HG02623 (cell line): ENCODE data around the gene SLITRK6.
"Not testable (repeated sequence)": the region's sequence is repeated elsewhere in the genome, so short reads cannot be mapped to it uniquely, and the experiment has no call there.

Experiments
- ATAC-seq: cut with Tn5 transposase; IDR thresholded peaks from one replicate; pipeline ENCODE4 v1.9.1; 2021; ENCODE audit warnings: moderate library complexity; ENCODE audit not compliant: unreplicated experiment

SLITRK6 gene, protein sequence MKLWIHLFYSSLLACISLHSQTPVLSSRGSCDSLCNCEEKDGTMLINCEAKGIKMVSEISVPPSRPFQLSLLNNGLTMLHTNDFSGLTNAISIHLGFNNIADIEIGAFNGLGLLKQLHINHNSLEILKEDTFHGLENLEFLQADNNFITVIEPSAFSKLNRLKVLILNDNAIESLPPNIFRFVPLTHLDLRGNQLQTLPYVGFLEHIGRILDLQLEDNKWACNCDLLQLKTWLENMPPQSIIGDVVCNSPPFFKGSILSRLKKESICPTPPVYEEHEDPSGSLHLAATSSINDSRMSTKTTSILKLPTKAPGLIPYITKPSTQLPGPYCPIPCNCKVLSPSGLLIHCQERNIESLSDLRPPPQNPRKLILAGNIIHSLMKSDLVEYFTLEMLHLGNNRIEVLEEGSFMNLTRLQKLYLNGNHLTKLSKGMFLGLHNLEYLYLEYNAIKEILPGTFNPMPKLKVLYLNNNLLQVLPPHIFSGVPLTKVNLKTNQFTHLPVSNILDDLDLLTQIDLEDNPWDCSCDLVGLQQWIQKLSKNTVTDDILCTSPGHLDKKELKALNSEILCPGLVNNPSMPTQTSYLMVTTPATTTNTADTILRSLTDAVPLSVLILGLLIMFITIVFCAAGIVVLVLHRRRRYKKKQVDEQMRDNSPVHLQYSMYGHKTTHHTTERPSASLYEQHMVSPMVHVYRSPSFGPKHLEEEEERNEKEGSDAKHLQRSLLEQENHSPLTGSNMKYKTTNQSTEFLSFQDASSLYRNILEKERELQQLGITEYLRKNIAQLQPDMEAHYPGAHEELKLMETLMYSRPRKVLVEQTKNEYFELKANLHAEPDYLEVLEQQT

DNA sequence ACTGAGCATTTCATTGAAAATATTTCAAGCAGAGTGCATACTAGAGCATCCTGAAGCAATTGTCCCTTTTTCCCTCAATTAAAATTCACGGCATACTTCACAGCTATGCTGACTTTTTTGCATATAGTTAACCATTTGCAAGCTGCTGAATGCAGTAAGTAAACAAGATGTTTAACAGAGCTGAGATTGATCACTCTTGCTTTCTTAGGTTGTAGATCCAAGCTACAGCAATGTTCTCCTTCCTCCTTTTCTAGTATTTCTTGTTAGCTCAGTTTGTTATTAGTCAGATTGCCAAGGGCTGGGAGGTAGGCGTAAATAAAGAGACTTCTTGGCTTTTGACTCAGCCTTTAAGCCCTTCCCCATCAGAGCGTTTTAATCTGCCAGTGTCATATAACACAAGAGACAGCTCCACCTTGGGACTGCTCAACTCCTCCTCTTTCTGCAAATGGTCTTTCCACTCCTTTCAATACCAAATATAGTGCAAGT, at the start of gene SLITRK6:
Gene SLITRK6, minus strand, starts transcription at position 323 of the 486 bp plus-strand sequence. CDS start 2,911 bp downstream, outside the sequence.
- no peak for ATAC-seq

DNA sequence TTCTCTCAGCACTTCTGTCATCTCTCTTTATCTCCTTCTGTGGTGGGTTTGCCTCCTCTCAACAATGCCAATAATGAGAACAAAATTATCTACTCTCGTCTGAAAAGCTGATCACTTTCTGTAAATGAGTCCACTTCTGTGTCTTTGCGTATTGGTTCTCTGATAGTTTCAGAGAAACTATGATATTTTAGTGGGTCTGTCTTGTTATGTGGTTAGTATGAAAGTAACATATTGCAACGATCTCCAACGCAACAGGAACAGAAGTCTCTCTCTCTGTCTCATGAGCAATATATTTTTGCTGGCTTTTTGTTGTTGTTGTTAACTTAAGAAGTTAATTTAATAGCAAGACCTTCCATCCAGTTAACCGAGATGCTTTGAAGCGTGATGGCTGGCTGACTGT, 47.8 kb upstream of the SLITRK6 start:
- no peak for ATAC-seq

DNA sequence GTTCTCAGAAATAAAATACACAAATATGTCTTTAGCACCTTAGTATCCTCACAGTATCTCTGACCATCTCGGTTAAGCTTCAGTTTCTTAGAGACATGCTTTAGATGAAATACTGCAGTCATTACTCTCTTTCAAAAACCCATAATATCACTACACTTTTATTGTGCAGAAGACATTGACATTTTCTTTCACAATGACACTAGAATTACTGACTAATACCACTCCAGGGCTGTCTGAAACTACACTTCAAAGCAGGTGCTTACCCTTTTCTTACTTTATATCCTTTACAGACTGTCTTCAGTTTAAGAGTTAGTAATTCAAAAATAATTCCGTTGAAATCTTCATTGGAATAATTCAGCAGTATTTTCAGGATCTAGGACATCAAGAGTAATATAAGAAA, 42.2 kb upstream of the SLITRK6 start:
- no peak for ATAC-seq

DNA sequence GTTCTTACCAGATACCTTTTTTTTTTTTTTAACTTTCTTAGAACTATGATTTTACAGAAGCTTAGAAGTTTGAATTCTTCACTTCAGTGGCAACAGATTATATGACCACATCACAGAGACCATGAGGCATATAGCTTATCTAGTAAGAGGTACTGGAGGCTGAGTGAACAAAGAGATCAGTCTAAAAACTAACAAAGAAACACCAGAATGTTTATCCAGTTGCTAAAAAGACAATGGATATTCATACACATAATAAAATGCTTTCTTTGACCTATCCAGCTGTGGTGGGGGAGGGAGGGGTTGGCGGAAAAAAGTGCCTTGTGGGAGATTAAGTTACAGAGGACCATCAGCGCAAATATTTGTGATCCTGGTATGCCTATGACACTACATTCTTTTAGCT, 34.7 kb upstream of the SLITRK6 start:
- no peak for ATAC-seq

DNA sequence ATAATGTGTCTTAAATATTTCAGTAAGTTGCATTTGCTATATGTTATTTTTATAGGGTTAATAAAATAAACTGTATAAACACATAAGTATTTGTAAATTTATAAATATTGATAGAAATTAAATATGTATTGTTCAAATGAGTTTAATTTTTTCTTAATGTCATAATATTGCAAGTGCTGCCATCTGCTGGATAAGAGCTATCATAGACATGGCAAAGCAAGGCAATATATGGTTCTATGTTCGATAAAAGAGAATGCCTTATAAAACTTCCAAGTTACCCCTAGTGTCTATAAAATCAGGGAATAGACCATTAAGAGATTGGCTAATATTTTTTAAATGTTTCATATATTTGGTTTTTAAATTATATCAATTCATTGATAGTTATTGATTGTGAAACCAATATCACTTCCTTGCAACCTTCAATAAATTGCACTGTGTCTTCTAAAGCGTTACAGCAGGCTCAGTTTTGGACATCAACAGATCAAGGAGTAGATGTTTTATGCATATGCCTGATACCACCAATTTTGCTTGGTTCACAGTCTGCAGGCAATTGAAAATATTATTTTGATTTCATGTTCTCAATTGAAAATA, 29.0 kb upstream of the SLITRK6 start:
- peak; percentile 54 for ATAC-seq

DNA sequence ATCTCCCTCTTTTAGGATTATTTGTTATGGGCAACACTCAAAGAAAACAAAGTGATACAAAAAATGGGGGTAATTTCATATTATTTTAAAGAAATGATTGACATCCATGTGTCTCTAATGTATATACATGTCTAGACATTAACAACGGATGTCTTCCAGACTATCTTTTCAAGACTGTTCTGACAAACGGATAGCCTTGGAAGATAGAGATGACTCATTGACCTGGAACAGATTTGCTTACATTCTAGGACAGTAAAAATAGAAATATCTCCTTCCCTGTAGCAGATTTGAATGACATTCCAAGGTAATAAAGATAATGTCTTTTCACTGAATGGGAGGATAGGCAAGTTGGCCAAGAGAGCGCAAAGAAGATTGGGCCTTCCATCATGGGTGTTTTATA, 26.2 kb upstream of the SLITRK6 start:
- ATAC-seq, result no peak

DNA sequence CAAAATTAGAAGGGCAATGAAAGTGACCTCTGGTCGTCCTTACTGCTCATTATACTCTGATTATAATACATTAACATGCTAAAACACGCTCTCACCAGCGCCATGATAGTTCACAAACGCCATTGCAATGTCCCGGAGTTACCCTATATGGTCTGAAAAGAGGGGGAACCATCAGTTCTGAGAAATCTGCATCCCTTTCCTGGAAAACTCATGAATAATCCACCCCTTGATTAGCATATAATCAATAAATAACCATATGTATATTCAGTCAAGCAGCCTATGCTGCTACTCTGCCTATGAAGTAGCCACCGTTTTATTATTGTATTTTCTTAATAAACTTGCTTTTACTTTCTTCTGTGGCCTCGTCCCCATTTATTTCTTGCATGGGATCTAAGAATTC, 24.6 kb upstream of the SLITRK6 start:
- no peak for ATAC-seq

DNA sequence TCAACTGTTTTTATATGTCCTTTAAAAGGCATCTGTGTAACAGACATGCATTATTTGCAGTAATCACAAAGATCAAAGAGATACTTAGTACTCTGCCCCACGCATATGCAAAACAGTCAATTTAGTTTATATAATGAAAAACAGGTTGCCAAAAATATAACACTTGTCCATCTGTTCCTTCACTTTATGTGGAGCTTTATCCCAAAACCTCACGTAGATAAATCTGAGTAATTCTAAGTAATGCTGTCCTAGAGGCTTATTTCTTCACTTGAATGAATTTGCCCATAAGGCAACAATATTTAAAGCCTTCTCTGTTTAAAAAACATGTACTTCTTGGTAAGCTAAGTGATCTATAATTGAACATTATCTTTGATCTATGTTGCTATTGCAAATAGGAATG, 20.3 kb upstream of the SLITRK6 start:
- ATAC-seq, result no peak

DNA sequence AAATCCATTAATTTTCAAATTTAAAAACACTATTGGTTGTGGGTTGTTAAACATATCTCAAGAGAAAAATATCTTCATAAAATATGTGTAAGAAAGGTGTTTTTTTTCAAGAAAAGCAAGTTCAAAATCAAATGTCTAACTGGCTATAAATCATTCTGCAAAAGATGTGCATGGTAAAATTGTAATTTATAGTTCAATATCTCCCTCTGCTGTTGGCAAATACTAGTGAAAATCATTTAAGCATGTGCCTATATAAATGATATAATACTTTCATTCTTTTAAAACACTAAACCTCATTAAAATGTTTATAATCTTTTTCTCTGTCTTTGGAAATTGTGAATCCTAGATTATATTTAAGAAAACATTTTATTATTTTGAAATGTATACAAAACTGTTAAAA, 17.2 kb upstream of the SLITRK6 start:
- no peak for ATAC-seq

DNA sequence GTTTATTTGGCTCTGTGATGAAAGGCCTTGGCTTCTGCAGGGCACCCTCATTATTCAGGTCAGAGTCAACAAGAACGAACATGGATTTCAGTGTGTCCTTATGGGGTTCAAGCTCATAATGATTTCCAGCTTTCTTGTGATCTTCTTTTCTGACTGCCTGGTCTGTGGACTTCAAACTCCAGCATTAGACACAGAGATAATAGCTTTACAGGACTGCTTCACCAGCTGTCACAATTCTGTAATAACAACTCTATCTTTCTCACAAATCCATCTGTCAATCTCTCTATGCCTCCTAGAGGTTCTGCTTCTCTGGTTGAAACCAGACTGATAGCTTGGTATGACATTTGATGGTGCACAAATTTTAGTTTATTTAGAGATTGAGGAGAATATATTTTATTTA, 13.1 kb upstream of the SLITRK6 start:
- ATAC-seq, result no peak

DNA sequence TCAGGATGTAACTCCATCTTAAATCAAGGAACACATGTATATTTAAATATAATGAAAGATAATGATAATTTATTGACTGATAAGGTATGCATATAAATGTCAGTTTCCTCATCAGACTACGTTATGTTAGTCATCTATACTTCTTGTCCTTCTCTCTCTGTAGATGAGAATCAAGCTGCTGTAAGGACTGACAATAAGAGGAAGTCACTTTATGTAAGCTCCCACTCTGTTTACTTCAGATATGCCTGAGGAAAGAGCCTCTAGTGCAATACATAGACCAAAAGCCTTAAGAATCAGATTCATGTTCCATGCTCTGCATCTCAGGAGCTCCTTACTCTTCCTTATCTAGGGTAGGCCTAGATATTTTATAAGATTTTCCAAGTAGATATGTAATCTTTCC, 9.6 kb upstream of the SLITRK6 start:
- ATAC-seq, result no peak

DNA sequence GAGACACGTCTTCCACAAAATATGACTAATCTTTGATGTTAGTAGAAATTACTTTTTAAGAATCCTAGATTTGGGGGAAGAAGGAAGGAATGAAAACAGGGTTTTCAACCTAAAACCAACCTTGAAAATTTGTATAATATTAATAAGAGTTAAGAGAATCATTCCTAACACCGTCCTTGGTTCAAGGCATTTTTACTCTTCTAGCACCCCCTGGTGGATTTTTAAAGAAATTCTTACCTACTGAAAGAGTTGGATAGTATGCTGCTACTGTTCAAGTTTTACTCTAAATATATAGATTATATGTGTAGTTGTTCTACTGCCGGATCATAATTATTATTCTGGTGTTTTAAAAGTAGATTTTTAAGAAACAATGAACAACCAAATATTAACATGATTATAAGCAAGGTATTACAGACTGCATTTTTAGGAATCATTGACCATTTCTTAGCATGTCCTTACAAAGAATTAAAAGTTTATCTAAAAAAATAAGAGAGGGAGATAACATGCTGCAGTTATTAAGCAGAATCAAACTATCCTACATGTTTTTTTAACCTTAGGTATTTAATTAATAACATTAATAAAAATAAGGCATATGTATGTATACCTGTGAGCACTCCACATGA, 7.4 kb upstream of the SLITRK6 start:
- ATAC-seq, result peak; percentile 78

DNA sequence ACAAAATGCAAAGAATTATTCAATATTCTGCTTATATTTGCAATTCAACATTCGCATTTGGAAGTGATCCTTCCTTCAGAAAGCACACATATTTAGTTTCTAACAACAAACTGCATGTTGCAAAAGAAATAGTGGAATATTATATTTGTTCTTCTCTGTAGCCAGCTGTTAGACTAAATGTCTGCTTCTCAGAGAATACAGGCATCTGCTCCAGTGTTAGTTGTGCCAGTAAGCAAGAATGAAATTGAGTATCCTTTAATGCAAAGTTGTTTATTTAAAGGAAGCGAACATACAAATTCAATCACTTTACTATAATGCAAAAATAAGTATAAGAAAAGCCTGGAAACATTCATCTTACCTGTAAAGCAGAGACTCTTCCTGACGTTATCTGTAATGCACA, 663 bp downstream of the SLITRK6 start:
- no peak for ATAC-seq

DNA sequence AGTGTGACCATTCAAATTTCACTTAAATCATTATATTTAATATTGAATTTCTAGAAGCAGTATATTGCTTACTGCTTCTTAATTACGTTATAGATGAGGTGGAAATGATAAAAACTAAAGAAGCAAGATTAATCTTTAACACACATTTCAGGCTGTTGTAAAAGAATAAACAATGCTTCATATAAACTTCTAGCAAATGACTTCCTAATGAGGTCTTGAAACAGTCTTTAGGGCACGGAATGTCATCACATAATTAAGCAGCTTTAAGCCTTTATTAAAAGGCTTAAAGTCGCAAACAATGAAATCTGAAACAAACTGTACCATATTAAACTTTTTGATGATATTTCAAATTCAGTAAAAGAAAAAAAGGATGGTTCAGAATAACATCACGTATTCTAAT, 1.9 kb downstream of the SLITRK6 start:
- ATAC-seq, result no peak

DNA sequence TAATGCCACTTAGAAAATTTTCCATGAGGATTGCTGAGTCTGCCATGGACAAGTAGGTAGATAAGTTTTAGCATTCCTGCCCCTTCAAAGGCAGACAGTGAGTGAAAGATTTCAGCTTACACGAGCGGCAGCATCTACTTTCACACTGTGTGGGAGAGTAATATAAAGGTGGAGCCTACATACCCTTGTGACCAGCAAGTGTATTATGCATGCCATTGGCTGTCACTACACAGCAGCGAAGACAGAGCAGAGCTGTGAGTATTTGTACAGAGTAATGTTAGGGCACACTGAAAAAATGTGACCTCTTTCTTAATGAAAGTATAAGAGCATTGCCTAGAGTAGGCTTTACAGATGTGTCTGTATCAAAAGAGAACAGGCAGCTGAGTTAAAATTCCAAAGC, 14.0 kb downstream of the SLITRK6 start:
- no peak for ATAC-seq

DNA sequence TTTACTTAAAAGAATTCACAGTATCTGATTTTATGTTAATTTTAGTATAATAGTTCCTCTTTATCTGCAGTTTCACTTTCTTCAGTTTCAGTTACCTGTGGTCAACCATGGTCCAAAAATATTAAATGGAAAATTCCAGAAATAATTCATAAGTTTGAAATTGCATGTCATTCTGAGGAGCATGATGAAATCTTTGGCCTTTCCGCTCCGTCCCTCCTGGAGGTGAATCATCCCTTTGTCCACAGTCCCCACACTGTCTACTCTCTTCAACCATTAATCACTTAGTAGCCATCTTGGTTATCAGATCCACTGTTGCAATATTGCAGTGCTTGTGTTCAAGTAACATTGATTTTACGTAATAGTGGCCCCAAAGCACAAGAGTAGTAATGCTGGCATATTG, 26.9 kb downstream of the SLITRK6 start:
- no peak for ATAC-seq

DNA sequence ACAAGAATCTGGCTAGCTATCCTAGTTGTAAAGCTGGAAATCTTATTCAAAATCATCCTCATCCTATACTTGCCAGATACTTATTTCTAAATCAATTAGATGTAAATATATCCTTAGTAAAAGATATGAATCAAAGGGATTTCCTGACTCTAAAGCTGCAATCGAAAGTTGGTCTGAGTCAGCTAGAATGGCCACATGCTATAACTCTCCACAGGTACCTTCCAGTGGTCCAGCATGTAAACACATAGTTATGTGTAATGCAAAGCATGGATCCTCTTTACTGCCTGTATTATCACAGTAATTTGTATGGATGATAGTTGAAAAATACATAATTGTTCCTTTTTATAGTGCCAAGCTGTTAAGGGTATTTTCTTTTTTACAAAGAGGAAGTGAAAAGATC, 27.4 kb downstream of the SLITRK6 start:
- ATAC-seq, result no peak

DNA sequence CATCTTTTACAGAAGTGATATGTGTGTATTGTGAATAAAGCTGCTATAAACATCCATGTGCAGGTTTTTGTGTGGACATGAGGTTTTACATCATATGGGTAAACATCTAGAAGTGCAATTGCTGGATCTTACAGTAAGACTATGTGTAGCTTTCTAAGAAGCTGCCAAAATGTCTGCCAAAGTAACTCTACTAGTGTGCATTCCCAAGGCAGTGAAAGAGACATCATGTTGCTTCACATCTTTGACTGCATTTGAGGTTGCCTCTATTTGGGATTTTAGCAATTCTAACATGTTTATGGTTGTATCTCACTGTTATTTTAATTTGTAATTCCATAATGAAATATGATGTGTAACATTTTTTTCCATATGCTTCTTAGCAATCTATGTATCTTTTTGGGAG, 30.3 kb downstream of the SLITRK6 start:
- ATAC-seq, result no peak

DNA sequence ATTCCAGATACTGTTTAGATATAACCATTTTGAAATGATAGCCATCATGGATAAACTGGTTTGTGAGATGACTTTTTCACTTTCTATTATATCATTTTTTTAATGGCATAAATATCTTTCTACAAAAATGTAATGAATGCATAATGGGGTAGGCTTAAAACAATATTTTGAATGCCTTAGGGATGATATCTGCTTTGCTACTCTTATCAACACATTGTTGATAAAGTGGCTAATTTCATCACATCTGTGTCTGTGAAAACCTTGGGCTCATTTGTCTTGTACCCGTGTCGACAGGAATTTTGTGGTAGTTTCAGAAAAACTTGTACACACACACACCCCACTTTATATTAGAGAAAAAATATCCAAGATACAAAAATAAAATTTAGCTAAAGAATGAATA, 44.1 kb downstream of the SLITRK6 start:
- ATAC-seq, result no peak

DNA sequence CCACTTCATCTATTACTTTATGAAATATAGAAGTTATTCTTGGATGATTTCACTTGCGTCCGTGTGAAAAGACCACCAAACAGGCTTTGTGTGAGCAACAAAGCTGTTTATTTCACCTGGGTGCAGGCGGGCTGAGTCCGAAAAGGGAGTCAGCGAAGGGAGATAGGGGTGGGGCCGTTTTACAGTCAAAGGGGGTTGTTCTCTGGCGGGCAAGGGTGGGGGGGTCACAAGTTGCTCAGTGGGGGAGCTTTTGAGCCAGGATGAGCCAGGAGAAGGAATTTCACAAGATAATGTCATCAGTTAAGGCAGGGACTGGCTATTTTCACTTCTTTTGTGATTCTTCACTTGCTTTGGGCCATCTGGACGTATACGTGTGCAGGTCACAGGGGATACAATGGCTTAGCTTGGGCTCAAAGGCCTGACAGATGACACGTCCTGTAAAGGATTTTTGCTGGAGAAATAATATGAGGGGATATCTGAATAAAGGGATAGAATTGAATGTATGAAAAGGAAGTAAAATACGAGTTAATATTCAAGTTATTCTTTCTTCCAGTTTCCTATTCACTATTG, 55.9 kb downstream of the SLITRK6 start:
- ATAC-seq, result not testable (repeated sequence)
